OCI-LY3 (cell line): ENCODE data around the gene PAFAH1B2.

Source experiments
- EZH2phosphoT487 ChIP-seq: fragments of 200-600 bp; shearing (Covaris generic); IDR thresholded peaks from 2 replicates; pipeline ENCODE4 v1.6.1; 2018; ENCODE audit warnings: antibody characterized with exemption, mixed run types, low read depth
- TF ChIP-seq, protein P1 (sequence below): fragments of 200-600, 300-600 bp; sonication (generic); IDR thresholded peaks from 2 replicates; pipeline ENCODE4 v1.5.1; 2014; ENCODE audit warnings: antibody characterized with exemption, low read length, low read depth

DNA sequence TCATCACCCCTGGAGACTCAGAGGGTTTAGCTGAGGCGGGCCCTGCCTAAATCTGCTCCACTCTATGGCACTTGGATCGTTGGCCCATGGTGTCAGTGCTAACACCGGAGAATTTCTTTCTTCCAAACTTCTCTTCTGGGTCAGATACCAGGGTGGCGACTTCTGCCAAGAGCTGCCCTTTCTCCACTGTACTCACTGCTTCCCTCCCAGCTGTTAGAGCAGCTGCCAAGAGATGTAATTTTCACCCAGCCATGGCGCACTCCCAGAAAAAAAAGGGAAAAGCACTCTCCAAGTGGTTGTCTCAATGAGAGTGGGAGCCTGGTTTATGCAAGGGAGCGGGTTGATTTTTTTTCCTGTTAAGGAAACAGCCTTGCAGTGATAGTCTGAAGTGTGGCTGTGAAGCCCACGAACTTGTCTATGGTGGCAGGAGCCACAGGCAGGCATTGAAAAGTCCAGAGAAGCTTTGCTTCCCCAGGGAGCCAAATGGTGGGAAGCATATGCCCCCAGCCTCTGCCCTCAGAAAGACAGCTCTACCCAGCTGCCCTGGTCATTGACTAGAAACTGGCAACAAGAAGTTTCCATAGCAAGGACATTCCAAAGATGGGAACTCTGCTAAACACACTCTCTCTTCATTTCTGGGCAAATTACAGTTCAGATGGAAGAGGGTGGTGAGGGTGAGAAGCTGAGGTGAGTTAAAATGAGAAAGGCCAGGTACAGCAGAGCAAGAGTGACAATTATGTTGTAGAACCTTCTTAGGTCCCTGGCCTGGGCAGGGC, 77.1 kb downstream of the PAFAH1B2 start:
- TF ChIP-seq, protein P1, sequence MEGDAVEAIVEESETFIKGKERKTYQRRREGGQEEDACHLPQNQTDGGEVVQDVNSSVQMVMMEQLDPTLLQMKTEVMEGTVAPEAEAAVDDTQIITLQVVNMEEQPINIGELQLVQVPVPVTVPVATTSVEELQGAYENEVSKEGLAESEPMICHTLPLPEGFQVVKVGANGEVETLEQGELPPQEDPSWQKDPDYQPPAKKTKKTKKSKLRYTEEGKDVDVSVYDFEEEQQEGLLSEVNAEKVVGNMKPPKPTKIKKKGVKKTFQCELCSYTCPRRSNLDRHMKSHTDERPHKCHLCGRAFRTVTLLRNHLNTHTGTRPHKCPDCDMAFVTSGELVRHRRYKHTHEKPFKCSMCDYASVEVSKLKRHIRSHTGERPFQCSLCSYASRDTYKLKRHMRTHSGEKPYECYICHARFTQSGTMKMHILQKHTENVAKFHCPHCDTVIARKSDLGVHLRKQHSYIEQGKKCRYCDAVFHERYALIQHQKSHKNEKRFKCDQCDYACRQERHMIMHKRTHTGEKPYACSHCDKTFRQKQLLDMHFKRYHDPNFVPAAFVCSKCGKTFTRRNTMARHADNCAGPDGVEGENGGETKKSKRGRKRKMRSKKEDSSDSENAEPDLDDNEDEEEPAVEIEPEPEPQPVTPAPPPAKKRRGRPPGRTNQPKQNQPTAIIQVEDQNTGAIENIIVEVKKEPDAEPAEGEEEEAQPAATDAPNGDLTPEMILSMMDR, result no peak
- TF ChIP-seq EZH2phosphoT487, result no peak
